HCT116 (cell line): ENCODE data around the gene ARNT2. TPM values are rescaled to one million over a fixed set of nuclear protein-coding genes. Genes with fewer than 3 reads are reported as not detected.

Experiments used
- ATAC-seq: fragments of 200-7000 bp; cut with Tn5 transposase; 2 replicates; pipeline ENCODE4 v1.9.1; 2020; ENCODE audit warnings: mild to moderate bottlenecking, moderate library complexity
- BruUV-seq: library from RNA; stranded (reverse); fragments of 400-500 nt; replicated peaks from 2 replicates; lab custom pipeline; 2021; lab: Mats Ljungman, UMichigan
- CTCF ChIA-PET: fragments of 300-600 bp; sonication (Branson Sonifier 250); formaldehyde crosslinking; loops from one replicate; lab custom pipeline; 2021; ENCODE audit warnings: antibody characterized with exemption; lab: Charles Lee
- POLR2A ChIA-PET: fragments of 300-600, 350-600 bp; sonication (Branson Sonifier 250); formaldehyde crosslinking; loops from one replicate; lab custom pipeline; 2021; ENCODE audit warnings: antibody characterized with exemption; lab: Charles Lee
- RAD21 ChIA-PET, 2 experiments: fragments of 300-600 bp; sonication (Branson Sonifier 250); formaldehyde crosslinking; loops; one replicate each; lab custom pipeline; 2023; ENCODE audit warnings: low total read pairs in 2 of 2; ENCODE audit not compliant: uncharacterized antibody in 2 of 2, unreplicated experiment in 2 of 2, low non-redundant PET in 1 of 2; lab: Charles Lee
- DNase-seq: peaks from one replicate; pipeline ENCODE4 v3.0.0-alpha.2; 2010; ENCODE audit warnings: low read depth, low spot score
- H2AFZ ChIP-seq: fragments of 200-600 bp; shearing (Covaris generic), sonication (generic); 2 replicates; pipeline ENCODE4 v1.6.1; 2017; ENCODE audit warnings: low read depth, mixed run types, mixed read lengths, antibody characterized with exemption, low read length; ENCODE audit not compliant: poor library complexity, severe bottlenecking
- H3K27ac ChIP-seq: 2 replicates; pipeline ENCODE4 v1.5.1; 2012; ENCODE audit warnings: low read depth, low read length
- H3K27me3 ChIP-seq: fragments of 200-600 bp; sonication (generic); 2 replicates; pipeline ENCODE4 v1.6.1; 2016; ENCODE audit warnings: mixed run types, low read length, mixed read lengths; ENCODE audit not compliant: insufficient read depth
- H3K36me3 ChIP-seq, 2 experiments: fragments of 200-500 bp in 1 of 2; fragments of 200-600 bp in 1 of 2; sonication (Bioruptor generic) in 1 of 2; sonication (generic) in 1 of 2; 2 replicates each; pipeline versions ENCODE4 v1.5.1 to v1.6.1; 2014 to 2016; ENCODE audit warnings: low read length in 2 of 2, inconsistent platforms in 1 of 2, mixed read lengths in 1 of 2, mixed run types in 1 of 2; ENCODE audit not compliant: insufficient read depth in 2 of 2, control insufficient read depth in 1 of 2
- H3K4me1 ChIP-seq, 2 experiments: fragments of 200-600 bp in 1 of 2; sonication (generic) in 1 of 2; 2 replicates each; pipeline versions ENCODE4 v1.5.1 to v1.6.1; 2012 to 2017; ENCODE audit warnings: low read length in 2 of 2, inconsistent platforms in 1 of 2, mild to moderate bottlenecking in 1 of 2, mixed read lengths in 1 of 2, mixed run types in 1 of 2, moderate library complexity in 1 of 2; ENCODE audit not compliant: insufficient read depth in 2 of 2, control insufficient read depth in 1 of 2
- H3K4me2 ChIP-seq: fragments of 200-600 bp; sonication (generic); 2 replicates; pipeline ENCODE4 v1.6.1; 2017; ENCODE audit warnings: mixed run types, low read length, mixed read lengths
- H3K4me3 ChIP-seq, 2 experiments: fragments of 200-600 bp in 1 of 2; sonication (generic) in 1 of 2; replicated peaks in 1 of 2; 2 replicates each; pipeline ENCODE4 v1.5.1; 2011 to 2016; ENCODE audit warnings: low read length in 2 of 2, control low read depth in 1 of 2, low read depth in 1 of 2, mild to moderate bottlenecking in 1 of 2, mixed read lengths in 1 of 2, mixed run types in 1 of 2
- H3K79me2 ChIP-seq: fragments of 200-600 bp; sonication (generic); 2 replicates; pipeline ENCODE4 v1.6.1; 2017; ENCODE audit warnings: mild to moderate bottlenecking, mixed run types, low read length, moderate library complexity, mixed read lengths; ENCODE audit not compliant: insufficient read depth
- H3K9ac ChIP-seq: fragments of 200-600 bp; sonication (generic); 2 replicates; pipeline ENCODE4 v1.6.1; 2016; ENCODE audit warnings: low read length, mixed read lengths
- H3K9me2 ChIP-seq: fragments of 200-600 bp; sonication (generic), shearing (Covaris generic); 2 replicates; pipeline ENCODE4 v1.6.1; 2017; ENCODE audit warnings: mixed run types, mild to moderate bottlenecking, moderate library complexity; ENCODE audit not compliant: insufficient read depth
- H3K9me3 ChIP-seq, 2 experiments: fragments of 200-500 bp in 1 of 2; fragments of 200-600 bp in 1 of 2; sonication (Bioruptor generic) in 1 of 2; sonication (generic) in 1 of 2; 2 replicates each; pipeline ENCODE4 v1.6.1; 2014 to 2017; ENCODE audit warnings: low read length in 2 of 2, mixed read lengths in 2 of 2, inconsistent platforms in 1 of 2, low read depth in 1 of 2, mild to moderate bottlenecking in 1 of 2, mixed run types in 1 of 2, moderate library complexity in 1 of 2; ENCODE audit not compliant: control insufficient read depth in 1 of 2, insufficient read depth in 1 of 2
- H4K20me1 ChIP-seq: fragments of 200-600 bp; sonication (generic), shearing (Covaris generic); 2 replicates; pipeline ENCODE4 v1.6.1; 2017; ENCODE audit warnings: mixed run types, mild to moderate bottlenecking, moderate library complexity; ENCODE audit not compliant: insufficient read depth
- CEBPB ChIP-seq: IDR thresholded peaks from 2 replicates; pipeline ENCODE4 v1.6.1; 2012; ENCODE audit warnings: low read depth
- SIN3A ChIP-seq: IDR thresholded peaks from 2 replicates; pipeline ENCODE4 v1.6.1; 2012; ENCODE audit warnings: low read depth
- SP1 ChIP-seq: IDR thresholded peaks from 2 replicates; pipeline ENCODE4 v1.6.1; 2012; ENCODE audit warnings: low read depth
- TCF7L2 ChIP-seq: IDR thresholded peaks from 2 replicates; pipeline ENCODE4 v1.7.0; 2011; ENCODE audit warnings: borderline replicate concordance, inconsistent platforms; ENCODE audit not compliant: insufficient read depth, insufficient read length; ENCODE audit errors: extremely low read depth
- intact Hi-C: fragments of 100-400 bp; cut with micrococcal nuclease; formaldehyde crosslinking; loops from 2 replicates; pipeline ENCODE4 v1.10.0; 2022
- total RNA-seq: library from RNA; stranded (reverse); gene quantifications from one replicate; pipeline ENCODE4 v1.2.1, GENCODE V29; 2021; ENCODE audit not compliant: unreplicated experiment
- TF ChIP-seq, protein P1 (sequence below): IDR thresholded peaks from 2 replicates; pipeline ENCODE4 v1.6.1; 2012
- TF ChIP-seq, protein P2 (sequence below), 3 experiments: fragments of 200-600 bp in 1 of 3; sonication (generic) in 1 of 3; IDR thresholded peaks in 2 of 3; conservative IDR thresholded peaks in 1 of 3; 2 replicates each; pipeline ENCODE4 v1.5.1; 2012 to 2017; ENCODE audit warnings: low read depth in 2 of 3, low read length in 2 of 3, antibody characterized with exemption in 1 of 3, borderline replicate concordance in 1 of 3, control low read depth in 1 of 3, mild to moderate bottlenecking in 1 of 3, mixed read lengths in 1 of 3, mixed run types in 1 of 3, moderate library complexity in 1 of 3; ENCODE audit not compliant: insufficient read depth in 1 of 3

The ARNT2 gene
- total RNA-seq, 1 experiment from 2014 or later: 3.0 TPM

DNA sequence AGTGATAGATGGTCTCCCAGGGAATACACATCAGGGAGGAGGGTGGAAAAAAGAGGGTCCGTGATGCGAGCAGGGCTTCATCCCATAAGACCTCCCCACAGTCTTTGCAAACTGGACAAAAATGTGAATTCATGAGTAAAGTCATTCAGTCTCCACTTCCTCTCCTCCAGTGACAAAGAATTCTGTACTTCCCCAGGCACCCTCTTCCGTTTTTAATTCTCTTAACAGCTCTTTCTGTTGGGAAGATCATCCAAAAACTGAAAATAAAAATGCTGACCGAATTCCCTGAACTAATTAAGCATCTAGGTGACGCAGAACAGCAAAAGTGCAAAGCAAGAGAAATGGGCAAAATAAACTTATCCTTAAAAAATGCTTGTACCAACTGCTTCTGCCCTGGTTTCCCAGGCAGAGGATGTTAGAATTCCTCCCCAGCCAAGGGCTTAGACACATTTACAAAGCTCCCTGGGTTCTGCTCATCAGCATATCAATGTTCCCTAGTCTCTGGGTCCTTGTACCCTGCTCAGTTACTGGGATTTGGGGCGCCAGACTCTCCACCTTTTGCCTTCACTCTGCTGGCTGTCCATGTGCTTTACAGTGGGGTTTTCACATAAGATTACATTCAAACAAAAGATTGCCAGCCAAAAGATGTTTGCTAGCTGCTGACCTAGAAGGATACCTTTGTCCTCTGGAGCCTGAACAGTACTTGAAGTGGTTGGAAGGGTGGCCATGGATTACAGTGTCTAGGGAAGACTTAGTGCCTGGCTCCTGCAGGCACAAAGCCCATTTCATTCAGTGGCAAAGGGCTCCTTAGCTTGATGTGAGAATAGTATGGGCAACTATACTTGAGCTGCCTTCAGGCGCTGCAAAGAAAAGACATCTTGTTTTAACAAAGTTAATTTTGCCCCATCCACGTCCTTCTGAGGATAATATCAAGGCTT lies 69.4 kb downstream of the ARNT2 start:
- no peak overlapping the region for H2AFZ ChIP-seq

More for the DNA sequence above, 69.4 kb downstream of the ARNT2 start:
- Histone ChIP-seq H3K27ac (no peak overlapping the region), H3K9me3 (no peaks in the 10 kb centered on the region), H3K9ac (no peak overlapping the region), H3K36me3 (no peaks in the 10 kb centered on the region; a peak in 1 of 4 replicates), H3K79me2 (no peaks in the 10 kb centered on the region), H3K27me3 (no peaks in the 10 kb centered on the region), H3K9me2 (no peaks in the 10 kb centered on the region), H3K4me2 (no peak overlapping the region), H3K4me1 (no peaks in the 10 kb centered on the region), H4K20me1 (no peaks in the 10 kb centered on the region), H3K4me3 (no peak overlapping the region)
- intact Hi-C loops: no loop called here
- DNase-seq: no peak
- no TSS peak for BruUV-seq
- CTCF ChIA-PET: no interaction called here
- POLR2A ChIA-PET: no interaction called here
- RAD21 ChIA-PET: no interaction called here
- no peak for ATAC-seq
- TF ChIP-seq SIN3A: no peak
- no peak for TF ChIP-seq TCF7L2
- no peak for TF ChIP-seq CEBPB
- TF ChIP-seq, protein P1, sequence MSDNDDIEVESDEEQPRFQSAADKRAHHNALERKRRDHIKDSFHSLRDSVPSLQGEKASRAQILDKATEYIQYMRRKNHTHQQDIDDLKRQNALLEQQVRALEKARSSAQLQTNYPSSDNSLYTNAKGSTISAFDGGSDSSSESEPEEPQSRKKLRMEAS: no peak
- TF ChIP-seq, protein P2, sequence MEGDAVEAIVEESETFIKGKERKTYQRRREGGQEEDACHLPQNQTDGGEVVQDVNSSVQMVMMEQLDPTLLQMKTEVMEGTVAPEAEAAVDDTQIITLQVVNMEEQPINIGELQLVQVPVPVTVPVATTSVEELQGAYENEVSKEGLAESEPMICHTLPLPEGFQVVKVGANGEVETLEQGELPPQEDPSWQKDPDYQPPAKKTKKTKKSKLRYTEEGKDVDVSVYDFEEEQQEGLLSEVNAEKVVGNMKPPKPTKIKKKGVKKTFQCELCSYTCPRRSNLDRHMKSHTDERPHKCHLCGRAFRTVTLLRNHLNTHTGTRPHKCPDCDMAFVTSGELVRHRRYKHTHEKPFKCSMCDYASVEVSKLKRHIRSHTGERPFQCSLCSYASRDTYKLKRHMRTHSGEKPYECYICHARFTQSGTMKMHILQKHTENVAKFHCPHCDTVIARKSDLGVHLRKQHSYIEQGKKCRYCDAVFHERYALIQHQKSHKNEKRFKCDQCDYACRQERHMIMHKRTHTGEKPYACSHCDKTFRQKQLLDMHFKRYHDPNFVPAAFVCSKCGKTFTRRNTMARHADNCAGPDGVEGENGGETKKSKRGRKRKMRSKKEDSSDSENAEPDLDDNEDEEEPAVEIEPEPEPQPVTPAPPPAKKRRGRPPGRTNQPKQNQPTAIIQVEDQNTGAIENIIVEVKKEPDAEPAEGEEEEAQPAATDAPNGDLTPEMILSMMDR (IDR thresholded peaks at IDR 0.05 in 2 of 3, conservative IDR thresholded peaks at IDR 0.05 in 1 of 3; ENCODE audit: borderline replicate concordance in 1 of 3, insufficient read depth in 1 of 3, low read depth in 2 of 3, low read length in 2 of 3): no peak
- no peak for TF ChIP-seq SP1
